IMR-90 (cell line): ENCODE results near the gene UBAC1. TPM values are rescaled to one million over a fixed set of nuclear protein-coding genes. Genes with fewer than 3 reads are reported as not detected.

Experiments used
- ATAC-seq: fragments of 200-7000 bp; cut with Tn5 transposase; 2 replicates; pipeline ENCODE4 v1.9.1; 2020; ENCODE audit warnings: low read depth, mild to moderate bottlenecking, moderate library complexity
- BruUV-seq: library from RNA; stranded (reverse); fragments of 400-500 nt; replicated peaks from 2 replicates; lab custom pipeline; 2021; lab: Mats Ljungman, UMichigan
- CTCF ChIA-PET: fragments of 300-600 bp; formaldehyde crosslinking; extraction: SDS; loops from one replicate; lab custom pipeline; 2021; ENCODE audit warnings: antibody characterized with exemption; lab: Yijun Ruan, JAX
- POLR2A ChIA-PET: fragments of 300-600 bp; sonication (Branson Sonifier 250); formaldehyde crosslinking; loops from one replicate; lab custom pipeline; 2022; ENCODE audit warnings: antibody characterized with exemption; ENCODE audit not compliant: unreplicated experiment; lab: Charles Lee
- DNase-seq: peaks from one replicate; pipeline ENCODE4 v3.0.0; 2013
- H2AFZ ChIP-seq: replicated peaks from 2 replicates; pipeline ENCODE3; 2013; ENCODE audit warnings: low read length, mild to moderate bottlenecking; ENCODE audit not compliant: poor library complexity
- H2AK5ac ChIP-seq: 2 replicates; pipeline ENCODE4 v1.6.1; 2013; ENCODE audit warnings: low read depth, low read length, inconsistent platforms
- H2AK9ac ChIP-seq: replicated peaks from 2 replicates; pipeline ENCODE3; 2013; ENCODE audit warnings: mild to moderate bottlenecking, low read depth, low read length, moderate library complexity; ENCODE audit not compliant: poor library complexity
- H2BK120ac ChIP-seq: 2 replicates; pipeline ENCODE4 v1.6.1; 2013; ENCODE audit warnings: low read depth, low read length, inconsistent platforms
- H2BK15ac ChIP-seq: 3 replicates; pipeline ENCODE4 v1.6.1; 2013; ENCODE audit warnings: low read depth, low read length, inconsistent platforms
- H2BK20ac ChIP-seq: 2 replicates; pipeline ENCODE4 v1.6.1; 2013; ENCODE audit warnings: low read depth, mild to moderate bottlenecking, inconsistent platforms, low read length, moderate library complexity
- H2BK5ac ChIP-seq: 2 replicates; pipeline ENCODE4 v1.6.1; 2013; ENCODE audit warnings: mild to moderate bottlenecking, low read depth, low read length, inconsistent platforms; ENCODE audit not compliant: poor library complexity, severe bottlenecking
- H3K14ac ChIP-seq: replicated peaks from 2 replicates; pipeline ENCODE4 v1.6.1; 2013; ENCODE audit warnings: low read depth, low read length, inconsistent platforms
- H3K18ac ChIP-seq: 2 replicates; pipeline ENCODE4 v1.6.1; 2013; ENCODE audit warnings: low read depth, low read length, control low read depth
- H3K23ac ChIP-seq: 2 replicates; pipeline ENCODE4 v1.6.1; 2013; ENCODE audit warnings: low read depth, low read length, inconsistent platforms
- H3K27ac ChIP-seq: 2 replicates; pipeline ENCODE4 v1.5.1; 2013; ENCODE audit warnings: mild to moderate bottlenecking, control low read depth, low read length; ENCODE audit not compliant: insufficient read depth
- H3K27me3 ChIP-seq: 2 replicates; pipeline ENCODE4 v1.6.1; 2013; ENCODE audit warnings: low read length; ENCODE audit not compliant: control insufficient read depth, insufficient read depth
- H3K36me3 ChIP-seq: 2 replicates; pipeline ENCODE4 v1.6.1; 2013; ENCODE audit warnings: low read length, mixed read lengths; ENCODE audit not compliant: control insufficient read depth, insufficient read depth
- H3K4ac ChIP-seq: 2 replicates; pipeline ENCODE4 v1.6.1; 2013; ENCODE audit warnings: low read depth, low read length, inconsistent platforms
- H3K4me1 ChIP-seq: 2 replicates; pipeline ENCODE4 v1.6.1; 2013; ENCODE audit warnings: low read length, mixed read lengths; ENCODE audit not compliant: control insufficient read depth, insufficient read depth
- H3K4me2 ChIP-seq: 2 replicates; pipeline ENCODE4 v1.6.1; 2013; ENCODE audit warnings: low read depth, mild to moderate bottlenecking, control low read depth, low read length, moderate library complexity
- H3K4me3 ChIP-seq: 2 replicates; pipeline ENCODE4 v1.5.1; 2013; ENCODE audit warnings: low read depth, mild to moderate bottlenecking, control low read depth, low read length, moderate library complexity; ENCODE audit not compliant: insufficient read depth
- H3K56ac ChIP-seq: 2 replicates; pipeline ENCODE4 v1.6.1; 2013; ENCODE audit warnings: low read length, inconsistent platforms; ENCODE audit not compliant: insufficient read depth; ENCODE audit errors: extremely low read depth
- H3K79me1 ChIP-seq, 2 experiments: 2 replicates each; pipeline ENCODE4 v1.6.1; 2013; ENCODE audit warnings: low read length in 2 of 2, inconsistent platforms in 1 of 2, low read depth in 1 of 2
- H3K9ac ChIP-seq: 2 replicates; pipeline ENCODE4 v1.6.1; 2013; ENCODE audit warnings: low read depth, low read length, control low read depth
- H3K9me1 ChIP-seq: 2 replicates; pipeline ENCODE4 v1.6.1; 2013; ENCODE audit warnings: low read length, inconsistent platforms; ENCODE audit not compliant: insufficient read depth
- H3K9me3 ChIP-seq: 2 replicates; pipeline ENCODE4 v1.6.1; 2013; ENCODE audit warnings: low read length; ENCODE audit not compliant: control insufficient read depth, insufficient read depth
- H4K20me1 ChIP-seq: 2 replicates; pipeline ENCODE4 v1.6.1; 2013; ENCODE audit warnings: low read length, inconsistent platforms; ENCODE audit not compliant: insufficient read depth
- H4K5ac ChIP-seq: 2 replicates; pipeline ENCODE4 v1.6.1; 2013; ENCODE audit warnings: mild to moderate bottlenecking, low read depth, low read length, control low read depth
- H4K8ac ChIP-seq, 2 experiments: 2 replicates each; pipeline ENCODE4 v1.6.1; 2013; ENCODE audit warnings: low read depth in 2 of 2, low read length in 2 of 2, control low read depth in 1 of 2, inconsistent platforms in 1 of 2
- H4K91ac ChIP-seq: 2 replicates; pipeline ENCODE4 v1.6.1; 2013; ENCODE audit warnings: low read depth, low read length, inconsistent platforms; ENCODE audit not compliant: insufficient read depth
- ELK1 ChIP-seq: fragments of 150-350 bp; IDR thresholded peaks from 2 replicates; pipeline ENCODE4 v1.6.1; 2016; ENCODE audit warnings: low read depth, mild to moderate bottlenecking, low read length, moderate library complexity, borderline replicate concordance
- WGBS, 2 experiments: methylation state at CpG; one replicate each; pipeline versions ENCODE4 v1.1.5 to v1.1.7; 2013; ENCODE audit warnings: missing lambda C conversion rate in 2 of 2; ENCODE audit not compliant: insufficient read length in 1 of 2; ENCODE audit errors: extremely low coverage in 2 of 2; 5-methylcytosine and 5-hydroxymethylcytosine counted together
- dilution Hi-C: fragments of 300-500 bp; cut with HindIII; formaldehyde crosslinking; loops from one replicate; pipeline ENCODE4 v1.14.3; 2018; ENCODE audit warnings: low sequenced_read_pairs; ENCODE audit not compliant: unreplicated experiment
- in situ Hi-C: fragments of 300-500 bp; cut with MboI; formaldehyde crosslinking; loops from 3 replicates; pipeline ENCODE4 v1.14.3; 2019; ENCODE audit warnings: low sequenced_read_pairs, inconsistent platforms, mixed read lengths
- intact Hi-C: fragments of 100-400 bp; cut with micrococcal nuclease; formaldehyde crosslinking; loops from 2 replicates; pipeline ENCODE4 v1.10.0; 2022
- polyA plus RNA-seq, 3 experiments: library from polyadenylated mRNA; depleted of rRNA; stranded (reverse); fragments of >200 nt; gene quantifications; 2 replicates each; pipeline ENCODE4 v1.2.3, GENCODE V29; 2012; ENCODE audit warnings: low replicate concordance in 1 of 3
- total RNA-seq: library from RNA; depleted of rRNA; stranded (reverse); fragments of >200 nt; gene quantifications from 2 replicates; pipeline ENCODE4 v1.2.3, GENCODE V29; 2012

The UBAC1 gene
- total and polyA plus RNA-seq, 2 of the 4 experiments (the other 2 are of a cell fraction), result 25.3 to 33.9 TPM

- peaks cover 31% of the 10 kb centered on the region for H3K9me1 ChIP-seq
- peaks cover 90% of the 10 kb centered on the region for H4K20me1 ChIP-seq
- no peak overlapping the region for H2AFZ ChIP-seq
- no peak overlapping the region for H2AK9ac ChIP-seq
- intact Hi-C loops (no loop called here), dilution Hi-C loops (no loop called here), in situ Hi-C loops (no loop called here)
- no peak overlapping the region for H3K9ac ChIP-seq
- H3K4me1 ChIP-seq, result peaks cover 14% of the 10 kb centered on the region
- H3K56ac ChIP-seq, result no peak overlapping the region
- H4K5ac ChIP-seq, result no peak overlapping the region
- H3K18ac ChIP-seq, result no peak overlapping the region
- no peak for TF ChIP-seq ELK1
- no peaks in the 10 kb centered on the region for H3K9me3 ChIP-seq
- ATAC-seq (peak; percentile 51), DNase-seq (no peak)
- no peak overlapping the region for H2AK5ac ChIP-seq
- H3K14ac ChIP-seq, result 0 out of 2 replicates have a peak overlapping the region, but pooled peaks have one; percentile 2
- no peak overlapping the region for H3K4me3 ChIP-seq
- H2BK20ac ChIP-seq, result no peak overlapping the region
- H4K8ac ChIP-seq, result no peak overlapping the region
- H3K4me2 ChIP-seq, result no peak overlapping the region
- H3K27me3 ChIP-seq, result no peaks in the 10 kb centered on the region
- no peak overlapping the region for H3K27ac ChIP-seq
- WGBS, 2 experiments, result 65% methylated on average over 3 of the region's 8 CpGs; no CpG with 5 or more reads in 1 of the 2 experiments
- no peak overlapping the region for H3K23ac ChIP-seq
- no peak overlapping the region for H3K4ac ChIP-seq
- ChIA-PET CTCF (no interaction called here), POLR2A (no interaction called here)
- no TSS peak for BruUV-seq
- H3K79me1 ChIP-seq, result peaks cover 29 to 82% of the 10 kb centered on the region in 2 experiments
- H3K36me3 ChIP-seq, result no peaks in the 10 kb centered on the region
- H2BK15ac ChIP-seq, result no peak overlapping the region
- H2BK5ac ChIP-seq, result no peak overlapping the region
- H2BK120ac ChIP-seq, result no peak overlapping the region
- H4K91ac ChIP-seq, result no peak overlapping the region
These were observed 70.0 kb downstream of the UBAC1 start for GRCh38 chr9:135891027-135891631.
